Activated CD4-positive, alpha-beta T cell treated with anti-CD3 and anti-CD28 coated beads, Interleukin-10, Interleukin-2, amounts not matched to agents 100 ng/mL and 50 ng/mL, durations not matched to agents 16 hours and 8 hours (primary cell): Measurements from ENCODE around the gene OR52E8.

Source experiments
- DNase-seq: peaks from one replicate; pipeline ENCODE4 v3.0.0-alpha.2; 2020

OR52E8 gene

DNA sequence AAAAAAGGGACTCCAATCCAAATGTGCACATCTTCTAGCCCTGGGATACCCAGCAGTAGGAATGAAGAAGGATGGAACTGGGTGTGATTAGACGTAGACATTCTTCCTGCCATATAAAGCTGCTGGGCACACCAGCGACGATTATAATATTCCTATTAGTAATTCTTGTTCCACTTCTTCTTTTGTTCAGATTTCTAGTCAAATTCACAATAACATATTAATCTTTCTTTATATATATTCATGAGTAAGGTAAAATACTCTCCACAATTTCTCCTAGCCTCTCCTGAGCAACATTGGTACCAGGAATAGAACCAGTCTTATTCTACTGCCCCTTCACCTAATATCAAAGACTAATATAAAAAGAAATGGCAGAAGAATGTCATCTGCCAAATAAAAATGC is at the start of gene OR52E8:
OR52E8 (minus strand) TSS at position 101 of the 400 bp plus-strand sequence; CDS start at position 101, 0 bp downstream.
- DNase-seq = no peak

DNA sequence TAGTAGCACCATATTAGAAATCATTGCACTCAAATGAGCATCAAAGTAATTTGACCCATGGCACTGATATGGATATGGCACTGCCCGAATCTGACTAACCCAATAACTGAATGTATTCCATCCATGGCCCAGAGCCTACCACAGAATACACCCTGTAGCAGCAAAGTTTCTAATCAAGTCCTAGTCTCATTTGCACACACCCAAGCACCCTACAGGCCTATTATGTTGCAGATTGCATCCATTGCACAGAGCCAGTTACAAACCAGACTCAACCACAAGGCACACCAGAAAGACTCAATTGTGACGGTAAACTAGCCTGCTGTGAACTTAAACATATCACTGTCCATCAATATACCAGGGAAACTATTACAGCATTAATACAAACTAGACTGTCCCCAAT is 42.0 kb upstream of the OR52E8 start:
- DNase-seq = no peak

- DNase-seq = no peak
Observed at GRCh38 chr11:5892908-5893307, 35.4 kb upstream of the OR52E8 start, which contains the start of gene OR52E5. Gene OR52E5, plus strand, starts transcription at chr11:5893208. Its CDS starts 7,569 bp downstream, at chr11:5900777.

DNA sequence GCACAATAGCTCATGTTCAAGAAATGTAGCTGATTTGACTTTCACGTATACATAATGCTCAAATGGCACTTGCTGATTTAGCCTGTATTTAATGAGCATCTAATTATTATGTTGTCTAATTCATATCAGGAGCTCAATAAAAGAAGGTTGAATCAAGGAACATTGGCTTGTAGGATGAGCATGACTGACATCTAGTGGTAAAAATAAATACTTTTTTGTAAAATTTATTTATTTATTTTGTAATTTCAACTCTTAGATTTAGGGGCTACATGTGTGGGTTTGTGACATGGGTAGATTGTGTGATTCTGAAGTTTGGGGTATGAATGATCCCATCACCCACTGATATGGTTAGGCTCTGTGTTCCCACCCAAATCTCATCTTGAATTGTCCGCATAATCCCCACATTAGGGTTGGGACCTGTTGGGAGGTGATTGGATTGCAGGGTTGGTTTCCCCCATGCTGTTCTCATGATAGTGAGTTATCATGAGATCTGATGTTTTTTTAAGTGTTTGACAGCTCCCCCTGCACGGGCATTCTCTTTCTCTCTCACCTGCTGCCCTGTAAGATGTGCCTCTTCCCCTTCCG is 33.8 kb upstream of the OR52E8 start:
- peak; percentile 2 for DNase-seq

DNA sequence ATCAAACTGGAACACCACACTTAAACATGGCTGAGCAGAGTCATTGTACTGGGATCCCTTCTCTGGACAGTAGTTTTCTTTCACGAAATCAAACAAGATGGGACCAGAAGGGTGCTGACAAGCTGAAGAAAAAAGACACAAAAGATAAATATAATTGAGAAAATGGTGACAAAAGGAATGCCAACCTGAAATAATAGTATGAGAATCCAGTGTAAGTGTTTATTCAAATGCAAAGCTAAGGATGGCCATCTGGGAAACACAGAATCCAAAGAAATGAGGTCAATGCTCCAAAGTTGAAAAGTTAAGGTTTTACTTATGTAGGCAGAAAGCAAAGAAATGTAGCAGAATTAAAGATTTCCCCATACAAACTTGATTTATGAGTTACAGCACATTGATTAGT is 30.2 kb upstream of the OR52E8 start:
- DNase-seq = no peak

- no peak for DNase-seq
Observed at GRCh38 chr11:5887172-5887571, 29.7 kb upstream of the OR52E8 start.

- DNase-seq = no peak
Observed at GRCh38 chr11:5881756-5882155, 24.3 kb upstream of the OR52E8 start.

GRCh38 chr11:5880329-5880728 is 22.8 kb upstream of the OR52E8 start, which contains the start of gene OR52E4:
Gene OR52E4, plus strand, starts transcription at chr11:5880629. Its CDS starts 3,664 bp downstream, at chr11:5884293.
- DNase-seq = no peak

DNA sequence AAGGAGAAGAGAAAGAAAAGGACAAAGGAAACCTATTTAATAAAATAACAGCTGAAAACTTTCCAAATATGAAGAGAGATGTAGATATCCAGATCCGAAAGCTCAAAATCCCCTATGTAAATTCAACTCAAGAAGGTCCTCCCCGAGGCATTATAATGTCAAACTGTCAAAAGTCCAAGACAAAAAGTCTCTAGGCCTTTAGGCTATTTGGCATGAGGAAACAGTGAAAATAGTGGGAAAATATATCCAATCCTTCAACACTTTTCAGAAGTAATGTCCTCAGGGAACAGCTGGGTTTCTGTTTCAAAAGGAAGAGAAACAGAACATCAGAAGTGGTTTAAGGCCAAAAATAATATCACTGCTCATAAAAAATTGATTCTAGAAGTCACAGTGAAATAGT is 21.1 kb upstream of the OR52E8 start:
- no peak for DNase-seq

- DNase-seq = no peak
Observed at GRCh38 chr11:5865826-5866225, 8.3 kb upstream of the OR52E8 start.

- DNase-seq = no peak
Observed at GRCh38 chr11:5851002-5851401, 6.5 kb downstream of the OR52E8 start.

DNA sequence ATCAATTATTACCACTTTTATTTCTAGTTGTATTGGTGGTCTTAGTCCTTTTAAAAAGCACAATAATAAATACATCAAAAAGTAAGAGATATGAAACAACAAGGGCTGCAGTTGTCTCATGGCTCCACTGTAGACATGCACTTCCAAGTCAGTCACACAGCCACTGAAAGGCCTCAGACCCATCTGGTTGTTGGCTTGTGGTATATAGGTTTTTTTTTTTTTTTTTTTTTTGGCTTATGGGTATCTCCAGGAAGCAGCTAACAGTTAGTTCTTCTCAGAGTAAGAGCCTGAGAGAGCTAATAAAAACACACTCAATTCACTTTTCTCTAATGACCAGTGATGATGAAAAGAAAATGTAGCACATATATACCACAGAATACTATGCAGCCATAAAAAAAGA is 9.8 kb downstream of the OR52E8 start:
- DNase-seq = no peak

DNA sequence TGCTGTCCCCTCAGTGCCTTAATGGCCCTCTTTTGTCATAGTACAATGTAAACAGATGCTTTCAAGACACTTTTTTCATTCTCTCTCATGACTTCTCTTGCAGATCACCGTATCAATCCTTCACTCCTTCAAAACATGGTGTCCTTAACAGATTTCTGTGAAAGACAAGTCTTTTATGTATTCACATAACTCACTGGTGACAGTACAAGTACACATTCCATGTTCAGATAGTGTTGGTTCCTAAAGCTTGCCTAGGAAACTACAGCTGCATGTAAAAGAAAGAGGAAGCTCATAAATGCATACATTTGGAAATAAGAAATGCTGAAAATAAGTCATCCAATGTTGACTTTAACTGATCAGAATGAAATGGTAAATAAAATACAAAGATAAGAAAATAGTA is 10.8 kb downstream of the OR52E8 start:
- DNase-seq = no peak

DNA sequence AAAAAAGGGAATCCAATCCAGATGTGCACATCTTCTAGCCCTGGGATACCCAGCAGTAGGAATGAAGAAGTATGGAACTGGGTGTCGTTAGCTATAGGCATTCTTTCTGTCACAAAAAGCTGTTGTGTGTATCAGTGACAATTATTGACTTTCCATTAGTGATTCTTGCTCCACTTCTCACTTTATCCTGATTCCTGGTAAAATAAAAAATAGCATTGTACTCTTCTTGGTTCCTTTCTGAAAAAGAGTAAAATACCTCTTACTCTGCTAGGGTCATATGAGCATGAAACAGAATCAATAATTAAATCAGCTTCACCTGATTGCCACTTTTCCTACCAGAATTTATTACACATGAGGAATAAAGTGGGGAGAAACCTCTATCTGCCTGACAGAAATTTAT is 15.7 kb downstream of the OR52E8 start, which contains the start of gene OR52E6:
OR52E6 (minus strand) TSS at position 101 of the 400 bp plus-strand sequence; CDS start at position 101, 0 bp downstream.
- no peak for DNase-seq

DNA sequence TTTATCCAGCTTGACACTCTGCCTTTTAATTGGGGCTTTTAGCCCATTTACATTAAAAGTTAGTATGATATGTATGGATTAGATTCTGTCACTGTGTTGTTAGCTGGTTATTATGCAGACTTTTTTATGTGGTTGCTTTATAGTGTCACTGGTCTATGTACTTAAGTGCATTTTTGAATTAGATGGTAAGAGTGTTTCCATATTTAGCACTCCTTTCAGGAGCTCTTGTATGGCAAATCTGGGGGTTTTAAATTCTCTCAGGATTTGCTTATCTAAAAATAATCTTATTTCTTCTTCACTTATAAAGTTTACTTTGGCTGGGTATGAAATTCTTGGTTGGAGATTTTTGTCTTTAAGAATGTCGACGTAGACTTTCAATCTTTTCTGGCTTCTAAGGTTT is 19.8 kb downstream of the OR52E8 start:
- no peak for DNase-seq

DNA sequence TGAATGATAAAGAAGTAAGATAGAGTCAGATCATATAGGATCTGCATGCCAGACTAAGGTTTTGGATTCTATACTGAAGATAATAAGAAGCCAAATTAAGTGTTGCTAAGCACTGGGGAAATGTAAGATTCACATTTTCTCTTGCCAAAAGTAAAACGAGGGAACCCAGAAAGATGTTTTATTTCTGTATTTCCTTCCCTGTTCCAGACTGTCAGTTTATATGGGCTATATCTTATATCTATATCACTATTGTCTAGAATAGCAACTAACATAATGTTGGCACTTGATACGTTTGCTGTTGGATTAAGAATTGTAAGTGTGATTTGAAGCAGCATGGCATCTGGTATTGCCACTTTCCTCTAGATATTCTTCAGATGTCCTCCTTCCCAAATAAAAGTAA is 24.0 kb downstream of the OR52E8 start:
- no peak for DNase-seq

DNA sequence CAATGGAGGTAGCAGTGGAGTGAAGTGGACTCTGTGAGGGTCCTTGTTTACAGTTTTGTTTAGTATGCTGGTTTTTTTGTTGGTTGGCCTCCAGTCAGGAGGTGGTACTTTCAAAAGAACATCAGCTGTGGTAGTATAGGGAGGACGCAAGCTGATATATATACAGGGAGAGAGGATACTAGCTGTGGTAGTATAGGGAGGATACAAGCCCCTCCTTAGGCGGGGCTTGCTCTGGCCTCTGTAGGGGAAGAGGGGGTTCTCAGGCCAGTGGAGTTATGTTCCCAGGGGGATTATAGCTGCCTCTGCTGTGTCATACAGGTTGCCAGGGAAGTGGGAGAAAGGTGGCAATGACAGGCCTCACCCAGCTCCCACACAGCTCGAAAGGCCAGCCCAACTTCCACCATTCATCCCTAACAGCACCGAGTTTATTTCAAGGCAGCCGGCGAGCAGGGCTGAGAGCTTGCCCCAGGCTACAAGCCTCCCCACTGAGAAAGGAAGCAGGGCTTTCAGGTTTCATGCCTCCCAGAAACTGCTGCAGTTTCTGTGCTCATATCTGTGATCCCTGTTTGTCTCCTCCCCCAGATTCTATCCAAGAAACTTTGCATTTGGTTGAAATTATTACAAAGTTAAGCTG is 26.2 kb downstream of the OR52E8 start:
- DNase-seq = no peak

DNA sequence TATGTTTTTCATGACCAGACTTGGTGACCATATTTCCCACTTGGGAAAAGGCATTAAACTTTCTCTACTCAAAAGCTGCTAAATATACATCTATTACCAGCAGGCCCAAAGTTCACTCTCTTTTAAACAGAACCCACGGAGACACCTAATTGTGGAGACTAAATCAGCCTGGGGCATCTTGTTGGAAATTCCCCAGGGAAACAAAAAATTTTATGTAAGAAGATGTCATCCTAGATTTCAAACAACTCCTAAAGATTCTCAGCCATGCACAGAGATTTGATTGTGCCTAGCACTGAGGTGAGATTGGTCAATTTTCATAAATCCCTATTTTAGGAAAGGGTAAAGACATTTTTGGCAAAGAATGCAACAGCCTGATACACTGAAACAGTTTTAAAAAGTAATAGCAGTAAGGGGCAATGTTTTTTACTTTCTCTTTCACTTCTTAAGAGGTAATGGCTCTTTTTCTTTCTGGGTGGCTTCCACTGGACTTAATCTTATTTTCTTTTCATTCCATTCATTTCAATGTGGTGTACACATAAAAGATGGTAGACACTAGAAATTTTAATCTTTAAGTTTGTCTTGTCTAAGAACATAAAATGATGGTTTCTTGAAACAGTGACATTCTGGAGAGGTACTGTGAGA is 39.1 kb downstream of the OR52E8 start:
- DNase-seq = no peak

DNA sequence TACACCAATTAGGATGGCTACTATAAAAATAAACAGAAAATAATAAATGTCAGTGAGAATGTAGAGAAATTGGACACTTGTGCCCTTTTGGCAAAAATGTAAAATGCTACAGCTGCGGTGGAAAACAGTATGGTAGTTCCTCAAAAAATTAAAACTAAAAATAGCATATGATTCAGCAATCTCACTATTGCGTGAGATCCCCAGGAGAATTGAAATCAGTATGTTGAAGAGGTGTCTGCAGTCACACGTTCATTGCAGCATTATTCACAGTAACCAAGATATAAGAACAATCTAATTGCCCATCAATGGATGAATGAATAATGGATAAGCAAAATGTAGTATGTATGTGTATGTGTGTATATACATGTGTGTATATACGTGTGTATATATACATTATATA is 42.0 kb downstream of the OR52E8 start:
- DNase-seq = no peak

DNA sequence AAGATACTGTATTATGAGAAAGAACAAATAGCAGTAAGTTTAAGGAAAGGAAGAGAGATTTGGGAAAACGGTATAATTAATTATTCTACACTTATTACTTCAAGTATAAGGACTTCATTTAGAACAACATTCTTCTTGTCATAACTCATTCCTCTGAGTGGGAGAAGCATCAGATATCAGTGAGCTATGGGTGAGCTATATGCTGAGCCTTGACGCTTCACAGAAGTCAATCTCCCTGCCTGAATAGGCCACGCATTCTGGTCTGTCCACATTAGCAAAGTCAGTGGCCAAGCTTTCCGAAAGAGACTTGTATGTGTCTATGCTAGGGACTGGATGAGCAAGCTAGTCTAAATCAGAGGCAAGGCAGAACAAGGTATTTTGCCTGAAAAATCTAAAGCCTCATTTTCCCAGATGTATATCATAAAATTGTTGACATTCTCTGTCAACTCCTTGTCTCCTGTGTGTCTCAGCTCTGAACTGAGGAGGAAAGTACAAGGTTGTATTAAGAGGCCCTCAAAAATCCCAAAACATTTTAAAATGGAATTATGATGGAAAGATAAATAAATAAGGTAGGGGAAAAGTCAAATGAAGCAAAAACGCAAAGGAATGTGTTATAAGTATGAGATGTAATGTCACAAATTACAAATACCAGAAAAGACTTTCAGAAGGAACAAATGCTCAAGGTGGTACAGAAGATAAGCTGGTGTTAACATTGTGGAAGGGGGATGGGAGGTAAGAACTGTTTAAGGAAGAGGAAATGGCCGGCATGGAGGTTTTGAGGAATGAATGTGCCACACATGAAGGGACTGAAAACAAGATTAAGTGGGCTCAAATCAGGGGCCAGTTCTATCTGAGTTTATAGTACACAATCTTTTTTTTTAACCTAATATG is 47.3 kb downstream of the OR52E8 start:
- DNase-seq = no peak

- no peak for DNase-seq
Observed at GRCh38 chr11:5809122-5809519, 48.4 kb downstream of the OR52E8 start.

DNA sequence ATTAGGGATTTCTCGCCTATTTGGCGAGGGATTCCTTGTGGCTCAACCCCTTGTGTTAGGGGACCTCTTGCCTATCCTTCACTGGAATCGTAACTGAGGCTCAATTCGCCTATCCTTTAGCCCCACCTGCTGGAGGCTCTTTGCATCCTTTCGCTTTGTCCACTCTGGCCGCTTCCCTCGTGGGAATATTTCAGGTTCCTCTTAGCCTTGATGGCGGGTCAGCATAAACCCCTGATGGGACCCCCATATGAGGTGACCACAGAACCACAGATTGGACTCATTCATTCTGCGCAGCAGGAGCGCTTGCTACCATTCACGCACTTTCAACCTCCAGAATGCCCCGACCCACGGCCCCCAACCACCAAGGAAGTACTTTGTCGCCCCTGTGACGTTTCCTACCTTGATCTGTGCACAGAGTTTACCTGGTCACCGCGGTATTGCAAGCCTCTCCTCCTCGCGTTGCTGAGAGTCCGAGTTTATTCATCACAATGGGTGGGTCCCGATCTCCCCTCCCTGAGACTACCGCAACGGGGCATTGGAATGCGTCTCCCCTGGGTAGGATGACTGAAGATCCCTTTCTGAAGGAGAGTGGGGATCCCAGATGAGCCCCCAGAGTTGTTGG is 48.9 kb downstream of the OR52E8 start, which contains the start of gene OR52N2:
OR52N2 (plus strand) TSS at position 425 of the 622 bp plus-strand sequence. CDS start 11,412 bp downstream, outside the sequence.
- peak; percentile 73 for DNase-seq
